ENCODE data around the gene SFXN5. TPM values are rescaled to one million over a fixed set of nuclear protein-coding genes. Genes with fewer than 3 reads are reported as not detected.

The SFXN5 gene
- polyA plus RNA-seq, 1 donor from 2014 or later = 5.8 TPM

DNA sequence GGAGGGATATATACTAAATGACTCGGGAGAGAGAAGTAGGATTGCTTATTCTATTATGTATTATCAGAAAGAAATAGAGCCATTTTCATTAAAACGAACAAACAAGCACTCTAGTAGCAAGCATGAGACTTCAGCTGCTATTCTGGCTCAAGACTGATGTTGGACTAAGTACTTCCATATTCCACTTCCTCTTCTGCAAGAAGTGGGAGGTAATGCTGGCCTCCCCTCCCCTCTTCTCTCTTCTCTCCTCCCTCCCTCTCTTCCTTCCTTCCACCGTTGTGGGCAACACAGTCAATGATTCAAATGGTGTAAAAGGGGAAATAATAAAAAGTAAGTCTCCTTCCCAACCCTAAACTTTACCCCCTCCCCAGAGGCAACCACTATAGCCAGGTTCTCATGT, 91.6 kb downstream of the SFXN5 start:
- no peaks in the 10 kb centered on the region for H4K20me1 ChIP-seq (ENCODE audit: insufficient read depth)
- TF ChIP-seq TAF1 (IDR thresholded peaks at IDR 0.05; ENCODE audit: low read depth) (no peak), MXI1 (conservative IDR thresholded peaks at IDR 0.05; ENCODE audit: poor library complexity, severe bottlenecking) (no peak), RAD21 (conservative IDR thresholded peaks at IDR 0.05) (no peak), POLR2AphosphoS5 (IDR thresholded peaks at IDR 0.05) (no peak), SMC3 (conservative IDR thresholded peaks at IDR 0.05; ENCODE audit: poor library complexity) (no peak), EP300 (conservative IDR thresholded peaks at IDR 0.05; ENCODE audit: poor library complexity, severe bottlenecking) (no peak), EZH2 (IDR thresholded peaks at IDR 0.05; ENCODE audit: borderline replicate concordance, insufficient read depth, low read length, poor library complexity, severe bottlenecking) (no peak)
- TF ChIP-seq, protein P1, sequence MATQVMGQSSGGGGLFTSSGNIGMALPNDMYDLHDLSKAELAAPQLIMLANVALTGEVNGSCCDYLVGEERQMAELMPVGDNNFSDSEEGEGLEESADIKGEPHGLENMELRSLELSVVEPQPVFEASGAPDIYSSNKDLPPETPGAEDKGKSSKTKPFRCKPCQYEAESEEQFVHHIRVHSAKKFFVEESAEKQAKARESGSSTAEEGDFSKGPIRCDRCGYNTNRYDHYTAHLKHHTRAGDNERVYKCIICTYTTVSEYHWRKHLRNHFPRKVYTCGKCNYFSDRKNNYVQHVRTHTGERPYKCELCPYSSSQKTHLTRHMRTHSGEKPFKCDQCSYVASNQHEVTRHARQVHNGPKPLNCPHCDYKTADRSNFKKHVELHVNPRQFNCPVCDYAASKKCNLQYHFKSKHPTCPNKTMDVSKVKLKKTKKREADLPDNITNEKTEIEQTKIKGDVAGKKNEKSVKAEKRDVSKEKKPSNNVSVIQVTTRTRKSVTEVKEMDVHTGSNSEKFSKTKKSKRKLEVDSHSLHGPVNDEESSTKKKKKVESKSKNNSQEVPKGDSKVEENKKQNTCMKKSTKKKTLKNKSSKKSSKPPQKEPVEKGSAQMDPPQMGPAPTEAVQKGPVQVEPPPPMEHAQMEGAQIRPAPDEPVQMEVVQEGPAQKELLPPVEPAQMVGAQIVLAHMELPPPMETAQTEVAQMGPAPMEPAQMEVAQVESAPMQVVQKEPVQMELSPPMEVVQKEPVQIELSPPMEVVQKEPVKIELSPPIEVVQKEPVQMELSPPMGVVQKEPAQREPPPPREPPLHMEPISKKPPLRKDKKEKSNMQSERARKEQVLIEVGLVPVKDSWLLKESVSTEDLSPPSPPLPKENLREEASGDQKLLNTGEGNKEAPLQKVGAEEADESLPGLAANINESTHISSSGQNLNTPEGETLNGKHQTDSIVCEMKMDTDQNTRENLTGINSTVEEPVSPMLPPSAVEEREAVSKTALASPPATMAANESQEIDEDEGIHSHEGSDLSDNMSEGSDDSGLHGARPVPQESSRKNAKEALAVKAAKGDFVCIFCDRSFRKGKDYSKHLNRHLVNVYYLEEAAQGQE (IDR thresholded peaks at IDR 0.05; ENCODE audit: borderline replicate concordance) = no peak
- TF ChIP-seq, protein P2, sequence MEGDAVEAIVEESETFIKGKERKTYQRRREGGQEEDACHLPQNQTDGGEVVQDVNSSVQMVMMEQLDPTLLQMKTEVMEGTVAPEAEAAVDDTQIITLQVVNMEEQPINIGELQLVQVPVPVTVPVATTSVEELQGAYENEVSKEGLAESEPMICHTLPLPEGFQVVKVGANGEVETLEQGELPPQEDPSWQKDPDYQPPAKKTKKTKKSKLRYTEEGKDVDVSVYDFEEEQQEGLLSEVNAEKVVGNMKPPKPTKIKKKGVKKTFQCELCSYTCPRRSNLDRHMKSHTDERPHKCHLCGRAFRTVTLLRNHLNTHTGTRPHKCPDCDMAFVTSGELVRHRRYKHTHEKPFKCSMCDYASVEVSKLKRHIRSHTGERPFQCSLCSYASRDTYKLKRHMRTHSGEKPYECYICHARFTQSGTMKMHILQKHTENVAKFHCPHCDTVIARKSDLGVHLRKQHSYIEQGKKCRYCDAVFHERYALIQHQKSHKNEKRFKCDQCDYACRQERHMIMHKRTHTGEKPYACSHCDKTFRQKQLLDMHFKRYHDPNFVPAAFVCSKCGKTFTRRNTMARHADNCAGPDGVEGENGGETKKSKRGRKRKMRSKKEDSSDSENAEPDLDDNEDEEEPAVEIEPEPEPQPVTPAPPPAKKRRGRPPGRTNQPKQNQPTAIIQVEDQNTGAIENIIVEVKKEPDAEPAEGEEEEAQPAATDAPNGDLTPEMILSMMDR (IDR thresholded peaks at IDR 0.05; ENCODE audit: poor library complexity, severe bottlenecking) = no peak

DNA sequence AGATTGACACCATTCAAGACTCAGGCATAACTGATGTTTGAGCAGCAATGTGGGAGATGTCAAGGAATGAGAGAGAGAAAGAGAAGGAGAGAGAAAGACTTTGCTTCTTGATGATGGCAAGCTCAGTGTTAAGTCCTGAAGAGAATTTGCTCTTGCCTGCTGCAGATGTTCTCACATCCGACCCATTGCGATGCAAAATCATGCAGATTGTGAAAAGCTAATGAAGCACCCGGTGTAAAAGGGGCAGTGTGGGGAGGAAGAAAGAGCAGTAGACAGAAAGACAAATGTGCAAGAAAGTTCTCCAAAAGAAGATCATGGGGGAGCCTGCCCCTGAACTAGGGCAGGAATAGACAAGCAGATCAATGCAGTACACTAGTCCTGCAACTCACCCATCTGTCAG, 96.5 kb downstream of the SFXN5 start:
- no peaks in the 10 kb centered on the region for H3K9me3 ChIP-seq (ENCODE audit: low read length)
- H4K20me1 ChIP-seq (ENCODE audit: insufficient read depth) = no peaks in the 10 kb centered on the region
- H3K4me2 ChIP-seq (ENCODE audit: low read length) = no peak overlapping the region
- TF ChIP-seq EZH2 (IDR thresholded peaks at IDR 0.05; ENCODE audit: borderline replicate concordance, insufficient read depth, low read length, poor library complexity, severe bottlenecking) (no peak), POLR2AphosphoS5 (IDR thresholded peaks at IDR 0.05) (no peak), RAD21 (conservative IDR thresholded peaks at IDR 0.05) (no peak), MXI1 (conservative IDR thresholded peaks at IDR 0.05; ENCODE audit: poor library complexity, severe bottlenecking) (no peak), TAF1 (IDR thresholded peaks at IDR 0.05; ENCODE audit: low read depth) (no peak), SMC3 (conservative IDR thresholded peaks at IDR 0.05; ENCODE audit: poor library complexity) (no peak), EP300 (conservative IDR thresholded peaks at IDR 0.05; ENCODE audit: poor library complexity, severe bottlenecking) (no peak)
- TF ChIP-seq, protein P1 (IDR thresholded peaks at IDR 0.05; ENCODE audit: borderline replicate concordance) = no peak
- TF ChIP-seq, protein P2 (IDR thresholded peaks at IDR 0.05; ENCODE audit: poor library complexity, severe bottlenecking) = no peak
- no peaks in the 10 kb centered on the region for H3K79me2 ChIP-seq (replicated peaks; ENCODE audit: insufficient read depth, low read length)
- no peaks in the 10 kb centered on the region for H3F3A ChIP-seq (ENCODE audit: insufficient read depth, low read length, poor library complexity, severe bottlenecking)
- no peak overlapping the region for H2AFZ ChIP-seq (ENCODE audit: low read depth, low read length)
- no peak overlapping the region for H3K4me3 ChIP-seq (ENCODE audit: low read length)
- H3K27ac ChIP-seq (ENCODE audit: low read length) = no peak overlapping the region
- no peaks in the 10 kb centered on the region for H3K9me2 ChIP-seq (ENCODE audit: insufficient read depth, low read length)
- no peaks in the 10 kb centered on the region for H3K27me3 ChIP-seq (ENCODE audit: insufficient read depth, low read depth, low read length)
- no peak overlapping the region for H3K9ac ChIP-seq (ENCODE audit: low read length)
- no peaks in the 10 kb centered on the region for H3K36me3 ChIP-seq (ENCODE audit: insufficient read depth, low read length)

More for the DNA sequence above, 91.6 kb downstream of the SFXN5 start:
- Histone ChIP-seq H3K36me3 (ENCODE audit: insufficient read depth, low read length) (no peaks in the 10 kb centered on the region), H3F3A (ENCODE audit: insufficient read depth, low read length, poor library complexity, severe bottlenecking) (no peaks in the 10 kb centered on the region), H3K9me3 (ENCODE audit: low read length) (no peaks in the 10 kb centered on the region), H3K9ac (ENCODE audit: low read length) (no peak overlapping the region), H3K79me2 (replicated peaks; ENCODE audit: insufficient read depth, low read length) (no peaks in the 10 kb centered on the region), H3K4me3 (ENCODE audit: low read length) (no peak overlapping the region), H3K27ac (ENCODE audit: low read length) (no peak overlapping the region), H3K4me2 (ENCODE audit: low read length) (no peak overlapping the region), H3K9me2 (ENCODE audit: insufficient read depth, low read length) (no peaks in the 10 kb centered on the region), H2AFZ (ENCODE audit: low read depth, low read length) (no peak overlapping the region), H3K27me3 (ENCODE audit: insufficient read depth, low read depth, low read length) (no peaks in the 10 kb centered on the region)

Data from neural cell (in vitro differentiated cells).